GM12874 (cell line): ENCODE results near the gene NARS2.

ENCODE experiments used
- TF ChIP-seq, protein P1 (sequence below): IDR thresholded peaks from 2 replicates; pipeline ENCODE4 v1.5.1; 2011; ENCODE audit warnings: low read depth, mild to moderate bottlenecking, control low read depth, low read length, moderate library complexity; ENCODE audit not compliant: insufficient read depth

The NARS2 gene, protein sequence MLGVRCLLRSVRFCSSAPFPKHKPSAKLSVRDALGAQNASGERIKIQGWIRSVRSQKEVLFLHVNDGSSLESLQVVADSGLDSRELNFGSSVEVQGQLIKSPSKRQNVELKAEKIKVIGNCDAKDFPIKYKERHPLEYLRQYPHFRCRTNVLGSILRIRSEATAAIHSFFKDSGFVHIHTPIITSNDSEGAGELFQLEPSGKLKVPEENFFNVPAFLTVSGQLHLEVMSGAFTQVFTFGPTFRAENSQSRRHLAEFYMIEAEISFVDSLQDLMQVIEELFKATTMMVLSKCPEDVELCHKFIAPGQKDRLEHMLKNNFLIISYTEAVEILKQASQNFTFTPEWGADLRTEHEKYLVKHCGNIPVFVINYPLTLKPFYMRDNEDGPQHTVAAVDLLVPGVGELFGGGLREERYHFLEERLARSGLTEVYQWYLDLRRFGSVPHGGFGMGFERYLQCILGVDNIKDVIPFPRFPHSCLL

DNA sequence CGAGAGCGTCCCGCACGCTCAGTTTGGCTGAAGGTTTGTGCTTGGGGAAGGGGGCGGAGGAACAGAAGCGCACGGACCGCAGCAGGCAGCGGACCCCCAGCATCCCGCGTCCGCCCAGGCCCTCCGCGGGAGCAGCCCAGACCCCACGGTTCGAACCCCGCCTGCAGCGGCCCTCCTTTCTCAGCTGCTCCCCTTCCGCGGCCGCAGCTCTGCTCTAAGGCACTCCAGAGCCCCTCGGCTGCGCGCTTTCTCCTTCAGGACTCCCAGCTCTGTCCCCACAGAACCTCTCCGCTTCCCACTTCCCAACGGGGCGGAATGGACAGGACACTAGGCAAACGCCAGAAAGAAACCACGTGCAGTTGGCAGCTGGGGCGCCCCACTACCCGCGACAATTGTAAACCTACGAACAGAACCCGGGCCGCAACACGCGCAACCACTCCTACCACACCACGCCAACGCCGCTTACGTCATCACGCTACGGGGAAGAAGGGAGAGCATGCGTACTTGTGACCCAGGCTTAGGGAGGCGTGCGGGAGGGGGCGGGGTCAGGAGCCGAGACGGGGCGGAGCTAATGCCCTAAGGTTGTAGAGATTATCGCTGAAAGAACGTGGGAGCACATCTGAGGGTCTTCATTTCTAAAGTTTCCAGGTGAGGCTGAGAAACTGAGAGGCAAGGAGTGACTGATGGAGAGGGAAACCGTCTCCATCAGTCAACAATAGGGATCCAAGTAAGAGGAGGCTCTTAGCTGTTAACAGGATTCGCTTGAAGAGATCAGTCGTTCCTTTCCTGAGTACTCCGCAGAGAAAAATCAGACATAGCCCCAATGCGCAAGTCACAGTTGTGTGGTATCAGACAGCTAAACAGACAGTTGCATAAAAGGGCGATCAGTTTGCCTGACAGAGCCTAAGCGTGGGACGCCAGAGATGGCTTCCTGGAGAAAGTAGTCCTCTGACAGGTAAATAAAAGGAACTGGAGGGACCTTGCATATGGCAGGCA, at the start of gene NARS2:
Gene NARS2, minus strand, starts transcription at position 479 of the 996 bp plus-strand sequence. Its CDS starts 376 bp downstream, at position 103.
- TF ChIP-seq, protein P1, sequence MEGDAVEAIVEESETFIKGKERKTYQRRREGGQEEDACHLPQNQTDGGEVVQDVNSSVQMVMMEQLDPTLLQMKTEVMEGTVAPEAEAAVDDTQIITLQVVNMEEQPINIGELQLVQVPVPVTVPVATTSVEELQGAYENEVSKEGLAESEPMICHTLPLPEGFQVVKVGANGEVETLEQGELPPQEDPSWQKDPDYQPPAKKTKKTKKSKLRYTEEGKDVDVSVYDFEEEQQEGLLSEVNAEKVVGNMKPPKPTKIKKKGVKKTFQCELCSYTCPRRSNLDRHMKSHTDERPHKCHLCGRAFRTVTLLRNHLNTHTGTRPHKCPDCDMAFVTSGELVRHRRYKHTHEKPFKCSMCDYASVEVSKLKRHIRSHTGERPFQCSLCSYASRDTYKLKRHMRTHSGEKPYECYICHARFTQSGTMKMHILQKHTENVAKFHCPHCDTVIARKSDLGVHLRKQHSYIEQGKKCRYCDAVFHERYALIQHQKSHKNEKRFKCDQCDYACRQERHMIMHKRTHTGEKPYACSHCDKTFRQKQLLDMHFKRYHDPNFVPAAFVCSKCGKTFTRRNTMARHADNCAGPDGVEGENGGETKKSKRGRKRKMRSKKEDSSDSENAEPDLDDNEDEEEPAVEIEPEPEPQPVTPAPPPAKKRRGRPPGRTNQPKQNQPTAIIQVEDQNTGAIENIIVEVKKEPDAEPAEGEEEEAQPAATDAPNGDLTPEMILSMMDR = no peak

DNA sequence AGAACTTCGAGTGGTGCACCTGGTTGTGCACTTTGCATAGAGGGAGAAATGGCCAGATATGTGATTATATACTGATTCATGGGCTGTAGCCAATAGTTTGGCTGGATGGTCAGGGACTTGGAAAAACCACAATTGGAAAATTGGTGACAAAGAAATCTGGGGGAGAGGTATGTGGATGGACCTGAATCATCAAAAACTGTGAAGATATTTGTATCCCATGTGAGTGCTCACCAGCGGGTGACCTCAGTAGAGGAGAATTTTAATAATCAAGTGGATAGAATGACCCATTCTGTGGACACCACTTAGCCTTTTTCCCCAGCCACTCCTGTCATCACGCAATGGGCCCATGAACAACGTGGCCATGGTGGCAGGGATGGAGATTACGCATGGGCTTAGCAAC, 48.0 kb upstream of the NARS2 start:
- TF ChIP-seq, protein P1 = no peak

DNA sequence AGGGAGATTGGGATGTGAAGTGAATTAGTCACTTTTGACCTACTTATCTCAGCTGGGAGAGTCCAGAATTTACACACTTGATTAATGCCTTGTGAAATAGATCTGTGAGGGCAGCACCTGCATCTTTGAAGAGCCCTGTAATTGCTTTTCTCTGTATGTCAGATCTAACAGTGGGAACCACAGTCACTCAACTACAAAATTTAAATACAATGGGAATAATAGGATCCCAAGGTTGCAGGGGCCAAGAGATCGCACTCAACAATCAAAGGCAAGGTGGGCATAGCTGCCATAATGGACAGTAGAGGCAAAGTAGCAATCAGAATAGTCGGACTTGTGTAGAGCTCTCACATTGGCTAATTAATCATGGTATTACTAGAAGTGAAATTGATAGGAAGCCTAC, 45.5 kb upstream of the NARS2 start:
- TF ChIP-seq, protein P1 = no peak

DNA sequence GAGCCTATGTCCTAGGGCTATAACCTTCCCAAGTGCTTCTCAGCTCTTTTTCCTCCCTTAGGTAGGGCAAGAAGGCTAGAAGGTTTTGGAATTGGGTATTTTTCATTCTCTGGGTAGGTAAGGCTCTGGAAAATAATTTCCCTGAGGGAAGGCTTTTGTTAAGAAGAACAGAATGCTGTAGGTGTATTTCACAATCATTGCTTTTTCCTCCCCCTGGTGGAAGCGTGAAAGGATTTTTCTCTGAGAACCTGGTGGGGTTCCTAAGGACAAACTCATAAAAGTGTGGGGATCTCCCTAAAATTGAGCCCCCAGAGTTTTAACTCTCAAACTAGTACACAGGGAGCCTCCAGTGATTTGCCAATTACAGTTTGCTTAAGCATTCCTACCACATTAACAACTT, 41.1 kb upstream of the NARS2 start:
- TF ChIP-seq, protein P1 = no peak

DNA sequence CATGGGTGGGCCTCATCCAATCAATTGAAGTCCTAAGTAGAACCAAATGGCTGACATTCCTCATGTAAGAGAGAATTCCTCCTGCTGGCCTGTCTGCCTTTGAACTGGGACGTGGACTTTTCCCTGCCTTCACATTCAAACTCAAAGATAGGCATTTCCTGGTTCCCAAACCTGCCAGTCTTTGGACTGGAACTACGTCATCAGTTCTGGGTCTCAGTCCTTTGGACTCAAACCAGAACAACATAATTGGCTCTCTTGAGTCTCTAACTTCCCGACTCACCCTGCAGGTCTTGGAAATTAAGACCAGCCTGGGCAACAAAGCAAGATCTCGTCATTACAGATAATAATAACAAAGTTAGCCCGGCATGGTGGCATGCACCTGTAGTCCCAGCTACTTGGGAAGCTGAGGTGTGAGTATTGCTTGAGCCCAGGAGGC, 38.7 kb upstream of the NARS2 start:
- TF ChIP-seq, protein P1 = no peak

DNA sequence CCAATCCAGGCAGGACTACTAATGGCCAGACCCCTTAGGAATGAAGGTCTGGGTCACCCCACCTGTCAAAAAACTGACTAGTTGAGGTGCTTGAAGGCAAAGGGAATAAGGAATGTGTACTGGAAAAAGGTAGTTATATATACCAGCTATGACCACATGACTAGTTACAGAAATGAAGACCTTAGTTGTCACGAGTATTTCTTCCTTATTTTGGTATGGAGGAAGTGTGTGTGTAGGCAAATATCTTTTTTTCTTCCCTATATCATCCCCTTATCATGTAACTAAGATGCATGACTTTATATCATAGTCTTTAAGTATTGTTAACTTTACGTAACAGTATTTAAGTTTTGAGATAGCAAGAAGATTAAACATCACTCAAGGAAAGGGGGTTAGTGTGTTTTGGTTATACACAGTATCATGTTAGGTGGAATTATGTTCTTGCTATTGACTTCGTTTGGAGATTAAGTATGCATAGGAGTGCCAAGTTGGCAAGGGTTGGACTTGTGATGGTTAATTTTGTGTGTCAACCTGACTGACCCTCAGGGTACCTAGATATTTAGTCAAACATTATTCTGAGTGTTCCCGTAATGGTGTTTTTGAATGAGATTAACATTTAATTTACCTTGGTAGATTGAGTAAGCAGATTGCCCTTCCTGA, 38.2 kb upstream of the NARS2 start:
- TF ChIP-seq, protein P1 = no peak
